ENCODE measurements around the gene MCF2L2.
"Not testable (repeated sequence)": the region's sequence is repeated elsewhere in the genome, so short reads cannot be mapped to it uniquely, and the experiment has no call there.

The MCF2L2 gene

GRCh38 chr3:183261151-183261724, 167.2 kb downstream of the MCF2L2 start:
- no peak for DNase-seq

- no peak for DNase-seq
Observed at GRCh38 chr3:183260167-183260904, 168.1 kb downstream of the MCF2L2 start.

- no peak for DNase-seq
Observed at GRCh38 chr3:183259621-183260020, 168.8 kb downstream of the MCF2L2 start.

GRCh38 chr3:183259087-183259486, 169.3 kb downstream of the MCF2L2 start:
- DNase-seq: no peak

GRCh38 chr3:183255348-183255730, 173.1 kb downstream of the MCF2L2 start:
- no peak for DNase-seq

GRCh38 chr3:183254487-183255347, 173.7 kb downstream of the MCF2L2 start:
- no peak for DNase-seq

DNA sequence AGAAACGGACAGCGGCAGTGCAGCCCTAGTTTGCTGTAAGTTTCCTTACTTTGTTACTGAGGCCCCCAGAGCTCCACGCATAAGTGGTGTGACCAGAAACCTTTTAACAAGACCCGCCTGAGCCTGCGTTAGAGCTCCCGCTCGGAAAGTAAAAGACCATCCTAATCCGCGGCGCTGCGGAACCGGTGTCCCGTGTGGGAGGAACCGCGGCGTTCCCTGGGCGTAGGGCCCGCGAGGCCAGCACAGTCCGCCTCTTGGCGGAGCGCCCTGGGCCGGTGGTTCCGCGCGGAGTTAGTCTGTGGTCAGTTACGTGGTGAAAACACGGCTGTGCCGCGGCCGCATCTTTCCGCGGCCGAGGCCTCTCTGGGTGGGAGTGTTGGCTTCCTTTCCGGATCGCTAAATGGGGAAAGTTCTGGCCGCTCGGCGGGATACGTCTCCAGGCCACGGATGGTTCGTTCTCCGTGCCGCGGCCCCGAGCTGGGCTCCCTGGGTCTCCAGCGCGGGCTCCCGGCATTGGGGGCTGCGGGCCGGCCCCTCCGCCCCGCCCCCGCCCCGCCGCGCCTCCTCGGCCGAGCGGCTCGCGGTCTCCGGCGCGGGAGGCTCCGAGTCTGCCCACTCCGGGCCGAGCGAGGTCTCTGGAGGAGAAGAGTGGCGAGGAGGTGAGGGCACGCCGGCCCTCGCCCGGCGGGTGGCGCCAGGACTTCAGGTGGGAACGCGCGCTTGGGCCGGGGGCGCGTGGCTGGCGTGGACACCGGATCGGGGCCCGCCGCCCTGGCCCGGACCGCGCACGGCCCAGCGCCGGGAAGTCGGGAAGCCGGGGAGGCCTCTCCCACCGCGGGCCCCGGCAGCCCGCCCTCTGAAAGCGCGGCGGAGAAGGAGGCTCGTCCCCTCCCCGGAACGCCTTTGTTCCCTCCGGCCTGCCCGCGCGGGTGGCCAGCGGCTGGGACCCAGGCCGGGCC, 174.6 kb downstream of the MCF2L2 start:
- DNase-seq: peak; percentile 77

DNA sequence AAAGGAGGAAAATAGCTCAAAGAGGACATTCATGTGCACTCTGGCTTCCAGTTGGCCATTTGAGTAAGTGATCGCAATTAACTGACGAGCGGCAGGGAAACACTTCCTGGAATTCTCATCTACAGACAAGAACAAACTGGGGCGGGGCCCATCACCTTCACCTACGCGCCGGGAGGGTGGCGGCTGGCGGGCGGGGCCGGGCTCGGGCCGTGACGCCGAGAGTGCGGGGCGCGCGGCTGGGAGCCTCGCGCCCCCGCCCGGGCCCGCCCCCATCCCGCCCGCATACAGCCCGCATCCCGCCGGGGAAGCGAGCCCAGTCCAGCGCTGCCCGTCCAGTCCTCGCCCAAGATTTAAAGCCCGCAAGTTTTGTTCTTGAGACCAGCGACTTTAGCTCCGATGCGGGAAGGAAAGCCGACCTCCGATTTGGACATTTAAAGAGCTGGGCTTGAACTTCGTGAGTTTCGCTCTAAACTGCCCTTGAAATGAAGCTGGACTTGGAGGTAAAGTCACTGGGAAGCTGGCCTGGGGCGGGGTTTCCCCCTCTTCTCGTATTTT, 175.4 kb downstream of the MCF2L2 start, which contains the start of gene B3GNT5:
TSS of gene B3GNT5 (plus strand) at position 281 of the 555 bp plus-strand sequence. CDS start 16,546 bp downstream, outside the sequence.
- DNase-seq: peak; percentile 78

- no peak for DNase-seq
Observed at GRCh38 chr3:183252118-183252782, 176.2 kb downstream of the MCF2L2 start.

GRCh38 chr3:183249006-183249718, 179.3 kb downstream of the MCF2L2 start:
- DNase-seq: no peak

DNA sequence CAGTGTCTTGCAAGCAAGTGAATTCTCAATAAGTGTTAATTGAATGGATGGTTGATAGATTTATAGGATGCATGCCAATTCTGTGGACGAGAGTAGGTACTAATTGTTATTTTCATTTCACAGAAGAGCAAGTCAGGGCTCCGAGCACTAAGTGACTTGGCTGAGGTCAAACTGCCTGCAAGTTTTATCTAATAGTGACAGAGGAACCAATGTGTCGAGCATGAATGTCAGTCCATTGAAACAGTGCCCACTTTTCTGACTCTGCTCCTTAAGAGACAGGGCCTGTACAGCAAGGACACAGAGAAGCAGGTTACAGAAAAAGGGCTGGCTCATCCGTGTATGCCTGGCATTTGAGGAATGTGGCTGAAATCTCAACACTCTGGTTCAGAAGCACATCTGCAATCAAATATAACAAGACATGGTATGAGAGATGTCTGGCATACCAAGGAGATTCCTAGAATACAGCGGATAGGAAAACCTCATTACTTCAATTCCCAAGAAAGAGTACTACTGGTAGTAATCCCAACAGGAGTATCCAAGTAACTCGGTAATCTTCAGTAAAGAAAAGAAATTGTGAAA, 181.3 kb downstream of the MCF2L2 start:
- no peak for DNase-seq

GRCh38 chr3:183244981-183245476, 183.4 kb downstream of the MCF2L2 start:
- no peak for DNase-seq

DNA sequence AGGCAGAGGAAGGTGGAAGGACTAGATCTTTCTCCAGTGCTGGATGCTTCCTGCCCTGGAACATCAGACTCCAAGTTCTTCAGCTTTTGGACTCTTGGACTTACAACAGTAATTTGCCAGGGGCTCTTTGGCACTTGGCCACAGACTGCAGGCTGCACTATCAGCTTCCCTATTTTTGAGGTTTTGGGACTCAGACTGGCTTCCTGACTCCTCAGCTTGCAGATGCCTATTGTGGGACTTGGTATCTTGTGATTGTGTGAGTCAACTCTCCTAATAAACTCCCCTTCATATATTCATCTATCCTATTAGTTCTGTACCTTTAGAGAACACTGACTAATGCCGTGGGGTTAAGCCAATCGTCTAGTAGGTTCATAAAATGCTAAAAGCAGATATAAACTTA, 184.2 kb downstream of the MCF2L2 start:
- DNase-seq: no peak

GRCh38 chr3:183242431-183242830, 186.0 kb downstream of the MCF2L2 start:
- no peak for DNase-seq

- DNase-seq: no peak
Observed at GRCh38 chr3:183239046-183239445, 189.4 kb downstream of the MCF2L2 start.

DNA sequence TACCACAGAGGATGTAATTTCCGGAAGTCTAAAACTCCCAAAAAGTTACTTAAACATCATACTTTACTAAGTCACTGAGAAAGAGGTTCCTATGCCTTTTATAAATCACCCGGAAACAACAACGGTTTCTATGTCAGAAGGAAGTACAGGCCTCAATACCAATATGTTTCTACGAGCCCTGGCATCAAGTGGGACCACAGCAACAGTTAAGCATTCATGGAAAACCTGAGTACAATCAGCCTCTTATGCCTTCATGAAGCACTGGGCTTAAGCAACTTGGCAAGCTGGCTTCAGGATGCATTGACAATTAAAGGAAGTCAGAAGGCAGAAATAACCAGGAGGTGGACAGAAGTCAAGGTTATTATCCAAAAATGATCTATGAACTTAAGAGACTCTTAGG, 194.5 kb downstream of the MCF2L2 start:
- DNase-seq: no peak

DNA sequence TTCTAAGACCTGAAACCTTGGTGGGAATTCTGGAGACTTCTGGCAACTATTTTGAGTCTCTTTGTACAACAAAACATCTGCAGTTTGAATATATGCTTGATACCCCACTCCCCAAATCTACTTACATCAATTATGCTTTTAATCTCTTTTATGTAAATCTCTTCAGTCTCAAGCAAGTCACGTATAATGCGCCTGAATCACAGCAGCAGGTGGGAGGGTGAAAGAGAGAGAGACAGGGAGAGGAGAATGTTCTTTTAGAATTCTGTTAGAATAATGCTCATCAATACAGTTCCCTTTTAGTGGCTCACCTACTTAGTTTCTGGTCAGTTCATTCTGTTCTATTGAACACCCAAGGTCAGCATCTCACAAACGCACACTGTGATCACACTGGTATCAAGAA, 197.6 kb downstream of the MCF2L2 start:
- DNase-seq: no peak

DNA sequence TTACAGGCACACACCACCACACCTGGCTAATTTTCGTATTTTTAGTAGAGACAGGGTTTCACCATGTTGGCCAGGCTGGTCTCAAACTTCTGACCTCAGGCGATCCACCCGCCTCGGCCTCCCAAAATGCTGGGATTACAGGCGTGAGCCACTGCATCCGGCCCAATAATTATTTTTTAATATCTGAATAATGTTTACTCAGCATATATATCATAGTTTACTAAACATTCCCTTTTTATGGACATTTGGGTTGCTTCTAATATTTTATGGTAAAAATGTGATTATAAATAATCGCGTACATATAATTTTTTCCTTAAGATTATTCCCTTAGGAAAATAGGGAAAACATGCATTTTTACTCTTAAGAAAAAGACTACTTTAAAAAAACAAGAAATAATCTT, 198.2 kb downstream of the MCF2L2 start:
- DNase-seq: not testable (repeated sequence)

DNA sequence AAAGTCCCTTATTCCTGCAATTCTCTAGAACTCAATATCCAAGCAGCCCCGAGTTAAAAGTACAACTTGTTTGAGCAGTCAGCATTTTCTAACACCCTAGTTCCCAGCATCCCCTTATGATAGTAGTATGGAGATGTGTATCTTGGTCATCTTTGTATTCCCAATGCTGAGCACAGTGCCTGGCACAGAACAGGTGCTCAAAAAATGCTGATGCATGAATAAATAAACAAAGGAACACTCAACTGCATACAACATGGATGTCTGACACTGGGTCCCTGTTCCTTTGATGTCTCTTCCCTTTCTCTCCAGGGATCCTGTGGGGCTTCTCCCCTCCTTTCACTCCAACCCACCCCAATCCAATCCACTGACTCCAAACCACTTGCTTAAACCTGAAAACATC, 199.2 kb downstream of the MCF2L2 start:
- no peak for DNase-seq

DNA sequence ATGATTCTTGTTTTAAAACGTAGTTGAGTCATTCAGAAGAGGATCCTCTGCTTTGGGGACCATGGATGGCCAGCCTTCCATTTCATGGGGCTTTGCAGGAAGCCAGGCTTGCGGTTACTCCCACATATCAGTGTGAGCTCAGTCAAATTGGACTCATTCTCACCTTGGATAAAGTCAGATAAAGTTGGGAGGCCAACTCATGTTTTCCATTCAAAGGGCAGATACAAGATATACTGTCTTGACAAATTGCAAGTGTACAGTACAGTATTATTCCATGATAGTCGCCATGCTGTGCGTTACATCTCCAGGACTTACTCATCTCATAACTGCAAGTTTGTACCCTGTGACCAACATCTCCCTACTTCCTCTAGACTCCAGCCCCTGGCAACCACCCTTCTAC, 200.8 kb downstream of the MCF2L2 start:
- DNase-seq: no peak

All from activated effector memory CD4-positive, alpha-beta T cell treated with anti-CD3 and anti-CD28 coated beads, Interleukin-2, amount 50 U/mL, for 16 hours (primary cell).